Retinal pigment epithelial cell (primary cell): Measurements from ENCODE around the gene TBC1D17.
A peak's percentile ranks its signal among the peaks of the same experiment; 100 is the strongest.

ENCODE experiments used
- DNase-seq: peaks from one replicate; pipeline ENCODE4 v3.0.0-alpha.2; 2010; ENCODE audit warnings: low read depth
- H3K4me3 ChIP-seq: 2 replicates; pipeline ENCODE4 v1.5.1; 2011; ENCODE audit warnings: mild to moderate bottlenecking, low read length, control low read depth, moderate library complexity
- TF ChIP-seq, protein P1 (sequence below): conservative IDR thresholded peaks from 2 replicates; pipeline ENCODE4 v1.5.1; 2011; ENCODE audit warnings: low read depth, low read length, control low read depth, inconsistent platforms

TBC1D17 gene

DNA sequence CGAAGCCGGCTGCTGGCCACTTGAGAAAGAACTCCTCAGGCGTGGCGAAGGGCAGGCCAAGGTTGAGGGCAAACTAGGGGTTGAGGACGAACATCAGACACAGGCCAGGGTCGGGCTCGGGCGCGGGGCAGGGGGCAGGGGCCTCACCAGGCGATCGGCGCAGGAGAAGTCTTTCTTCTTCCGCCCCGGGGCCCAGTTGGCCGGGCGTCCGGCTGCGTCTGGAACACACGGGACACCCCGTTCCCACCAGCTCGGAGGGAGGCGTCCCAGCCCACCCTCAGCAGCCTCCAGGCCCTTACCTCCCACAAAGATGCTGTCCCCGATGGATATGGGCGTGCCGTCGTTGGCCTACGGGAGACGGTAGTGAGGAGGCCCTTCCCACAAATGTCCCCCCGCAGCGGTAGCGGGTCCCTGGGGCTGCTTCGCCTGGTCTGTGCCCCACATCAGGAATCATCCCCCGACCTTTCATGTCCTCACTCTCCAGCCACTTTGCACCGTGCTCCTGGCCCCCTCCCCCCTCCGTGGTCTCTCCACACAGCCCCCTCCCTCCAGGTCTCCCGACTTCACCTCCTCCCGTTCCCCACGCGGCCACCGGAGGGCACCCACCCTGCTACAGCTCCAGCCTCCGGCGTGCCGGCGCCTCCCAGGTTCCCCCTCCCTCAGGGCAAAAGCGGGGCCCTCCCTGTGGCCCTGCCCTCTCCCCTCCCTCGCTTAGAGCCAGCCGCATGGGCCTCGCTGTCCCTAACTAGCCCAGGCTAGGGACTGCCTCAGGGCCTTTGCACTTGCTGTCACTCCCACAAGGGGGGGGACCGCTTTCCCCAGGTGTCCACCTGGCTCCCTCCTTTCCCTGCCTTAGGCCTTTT, 14.9 kb upstream of the TBC1D17 start:
- TF ChIP-seq, protein P1, sequence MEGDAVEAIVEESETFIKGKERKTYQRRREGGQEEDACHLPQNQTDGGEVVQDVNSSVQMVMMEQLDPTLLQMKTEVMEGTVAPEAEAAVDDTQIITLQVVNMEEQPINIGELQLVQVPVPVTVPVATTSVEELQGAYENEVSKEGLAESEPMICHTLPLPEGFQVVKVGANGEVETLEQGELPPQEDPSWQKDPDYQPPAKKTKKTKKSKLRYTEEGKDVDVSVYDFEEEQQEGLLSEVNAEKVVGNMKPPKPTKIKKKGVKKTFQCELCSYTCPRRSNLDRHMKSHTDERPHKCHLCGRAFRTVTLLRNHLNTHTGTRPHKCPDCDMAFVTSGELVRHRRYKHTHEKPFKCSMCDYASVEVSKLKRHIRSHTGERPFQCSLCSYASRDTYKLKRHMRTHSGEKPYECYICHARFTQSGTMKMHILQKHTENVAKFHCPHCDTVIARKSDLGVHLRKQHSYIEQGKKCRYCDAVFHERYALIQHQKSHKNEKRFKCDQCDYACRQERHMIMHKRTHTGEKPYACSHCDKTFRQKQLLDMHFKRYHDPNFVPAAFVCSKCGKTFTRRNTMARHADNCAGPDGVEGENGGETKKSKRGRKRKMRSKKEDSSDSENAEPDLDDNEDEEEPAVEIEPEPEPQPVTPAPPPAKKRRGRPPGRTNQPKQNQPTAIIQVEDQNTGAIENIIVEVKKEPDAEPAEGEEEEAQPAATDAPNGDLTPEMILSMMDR, result peak; percentile 49
- DNase-seq, result no peak
- H3K4me3 ChIP-seq, result no peak overlapping the region

DNA sequence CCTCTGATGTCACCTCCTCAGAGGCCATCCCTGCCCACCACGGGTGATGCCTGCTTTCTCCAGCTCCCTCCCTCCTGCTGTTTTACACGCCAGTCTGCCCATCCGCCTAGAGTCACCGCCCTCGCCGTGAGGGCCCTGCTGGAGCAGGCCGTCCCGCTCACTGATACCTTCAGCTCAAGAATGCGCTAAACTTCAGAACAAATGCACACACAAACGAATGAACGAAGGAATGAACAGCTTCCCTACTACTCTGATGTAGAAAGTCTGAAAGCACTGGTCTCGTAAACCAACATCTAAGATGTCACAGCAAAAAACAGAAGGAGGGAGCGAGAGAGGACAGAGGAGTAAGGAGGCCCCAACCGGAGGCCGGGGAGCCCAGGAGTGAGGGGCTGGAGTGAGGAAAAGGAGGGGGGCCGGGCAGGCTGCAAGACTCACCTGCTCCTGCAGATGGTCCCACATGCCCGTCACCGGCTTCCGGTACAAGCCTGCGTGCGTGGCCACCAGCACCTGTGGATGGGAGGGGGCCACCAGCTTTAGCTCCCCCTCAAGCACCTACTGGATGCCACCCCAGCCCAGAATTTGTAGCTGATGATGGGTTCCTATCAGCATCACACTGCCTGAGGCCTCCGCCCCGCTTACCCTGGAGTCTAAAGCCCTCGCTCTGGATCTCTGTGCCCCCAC, 14.1 kb upstream of the TBC1D17 start:
- H3K4me3 ChIP-seq, result no peak overlapping the region
- TF ChIP-seq, protein P1, result no peak
- no peak for DNase-seq

DNA sequence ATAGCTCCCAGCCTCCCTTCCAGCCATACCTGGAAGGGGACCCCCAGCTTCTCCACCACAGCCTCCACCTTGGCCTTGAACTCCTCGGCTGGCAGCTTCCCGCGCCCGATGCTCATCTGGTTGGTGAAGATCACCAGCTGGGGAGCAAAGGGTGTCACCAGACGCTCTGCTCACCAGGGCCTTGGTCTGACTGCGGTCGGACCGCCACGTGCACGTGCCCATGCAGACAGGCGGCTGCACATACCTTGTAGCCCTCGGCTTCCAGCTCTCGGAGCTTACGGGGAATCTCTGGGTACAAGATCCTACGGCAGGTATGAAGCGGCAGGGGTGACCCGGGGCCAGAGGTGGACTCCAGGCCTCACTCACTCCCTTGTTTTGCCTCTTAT, 13.6 kb upstream of the TBC1D17 start:
- DNase-seq, result no peak
- TF ChIP-seq, protein P1, result no peak
- H3K4me3 ChIP-seq, result no peak overlapping the region

DNA sequence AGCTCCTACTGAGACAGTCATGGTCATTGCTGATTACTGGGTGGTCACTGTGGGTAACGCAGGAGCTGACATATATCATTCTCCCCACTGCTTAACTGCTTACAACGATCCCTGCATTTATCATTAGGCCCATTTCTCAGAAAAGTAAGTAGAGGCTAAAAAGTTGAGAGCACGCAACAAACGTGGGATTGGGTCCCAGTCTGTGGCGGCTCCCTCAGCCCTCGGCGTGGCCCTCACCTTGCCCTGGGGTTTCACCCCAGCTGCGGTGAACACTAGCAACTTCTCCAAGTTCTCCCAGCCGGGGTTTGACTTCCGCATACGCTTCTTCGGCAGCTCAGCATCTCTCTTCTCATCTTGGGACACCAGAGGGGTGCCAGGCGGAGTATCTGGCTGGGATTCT, 12.6 kb upstream of the TBC1D17 start:
- TF ChIP-seq, protein P1, result no peak
- no peak overlapping the region for H3K4me3 ChIP-seq
- DNase-seq, result no peak

DNA sequence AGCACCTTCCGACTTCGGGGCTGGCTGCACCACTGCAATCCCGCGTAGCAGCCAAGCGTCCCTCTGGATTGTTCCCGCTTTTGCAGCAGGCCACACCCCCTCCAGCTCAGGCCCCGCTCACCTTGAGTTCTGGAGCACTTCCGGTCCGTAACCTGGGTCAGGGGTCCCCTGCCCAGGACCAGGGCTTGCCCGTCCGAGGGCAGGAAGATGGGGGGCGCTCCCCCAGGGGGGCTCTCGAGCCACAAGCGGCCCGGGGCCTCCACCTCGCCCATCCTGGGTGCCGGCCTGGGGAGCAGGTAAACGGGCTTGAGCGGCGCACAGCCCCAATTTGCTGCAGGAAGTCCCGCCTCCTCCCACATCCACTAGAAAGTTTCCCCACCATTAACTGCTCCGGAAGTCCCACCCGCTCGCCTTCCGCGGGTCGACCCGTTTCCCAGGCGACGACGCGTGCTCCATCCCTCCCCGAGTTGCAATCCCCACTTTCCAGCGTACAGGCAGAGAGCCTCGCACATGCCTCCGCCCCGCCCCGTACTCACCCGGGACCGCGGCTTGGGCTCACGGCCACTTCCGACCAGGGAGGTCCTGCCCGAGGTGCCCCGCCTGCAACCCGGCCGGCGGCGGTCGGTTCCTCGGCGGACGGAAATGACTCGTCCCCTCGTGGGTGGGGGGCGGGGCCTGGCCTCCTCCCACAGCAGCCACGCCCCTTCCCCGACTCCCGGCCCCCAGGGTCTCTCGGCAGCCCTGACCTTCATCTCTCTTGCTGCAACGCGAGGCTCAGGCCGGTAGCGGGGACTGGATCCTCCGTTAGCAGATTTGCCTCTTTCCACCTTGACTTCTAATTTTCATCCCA, 10.3 kb upstream of the TBC1D17 start, which contains the start of gene PNKP:
TSS of gene PNKP (minus strand) at position 644 of the 850 bp plus-strand sequence. CDS start at position 272, 372 bp downstream.
- TF ChIP-seq, protein P1, result no peak
- peak within 1 kb of the TSS; percentile 80 for H3K4me3 ChIP-seq
- peak; percentile 56 for DNase-seq

DNA sequence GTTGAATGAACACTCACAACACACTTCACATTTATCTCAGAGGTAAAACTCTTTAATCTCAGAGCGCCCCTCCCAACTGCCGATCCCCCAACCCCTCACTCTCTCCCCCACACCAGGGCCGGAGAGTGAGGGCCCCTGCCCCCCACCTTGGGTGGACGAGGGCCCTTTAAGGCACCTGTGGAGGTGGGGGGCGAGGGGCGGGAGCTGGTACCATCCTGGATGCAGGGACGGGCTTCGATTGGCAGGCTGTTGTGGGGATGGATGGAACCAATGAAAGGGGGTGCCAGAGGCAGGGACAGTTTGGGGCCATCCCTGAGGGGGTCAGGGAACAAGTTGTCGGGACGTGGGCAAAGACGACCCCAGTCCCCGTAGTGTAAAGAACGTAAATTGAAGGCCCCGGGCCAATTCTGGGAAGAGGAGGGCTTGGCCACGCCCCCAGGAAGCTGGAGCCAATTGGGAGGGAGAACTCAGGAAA, 8.5 kb upstream of the TBC1D17 start:
- TF ChIP-seq, protein P1, result no peak
- peak overlapping the region; percentile 50 for H3K4me3 ChIP-seq
- no peak for DNase-seq
